ENCODE results near the gene NPIPB2. TPM values are rescaled to one million over a fixed set of nuclear protein-coding genes. Genes with fewer than 3 reads are reported as not detected.

Gene NPIPB2
- total RNA-seq, 1 experiment from 2014 or later = 8.1 TPM

GRCh38 chr16:11907160-11907970 lies 34.5 kb downstream of the NPIPB2 start:
- no peak for DNase-seq (ENCODE audit: extremely low read depth, low read depth)

- no peak for DNase-seq (ENCODE audit: extremely low read depth, low read depth)
Measured at GRCh38 chr16:11903906-11904305, 37.9 kb downstream of the NPIPB2 start.

GRCh38 chr16:11901091-11901490 lies 40.8 kb downstream of the NPIPB2 start:
- DNase-seq (ENCODE audit: extremely low read depth, low read depth) = no peak

GRCh38 chr16:11896486-11897176 lies 45.2 kb downstream of the NPIPB2 start:
- DNase-seq (ENCODE audit: extremely low read depth, low read depth) = no peak

DNA sequence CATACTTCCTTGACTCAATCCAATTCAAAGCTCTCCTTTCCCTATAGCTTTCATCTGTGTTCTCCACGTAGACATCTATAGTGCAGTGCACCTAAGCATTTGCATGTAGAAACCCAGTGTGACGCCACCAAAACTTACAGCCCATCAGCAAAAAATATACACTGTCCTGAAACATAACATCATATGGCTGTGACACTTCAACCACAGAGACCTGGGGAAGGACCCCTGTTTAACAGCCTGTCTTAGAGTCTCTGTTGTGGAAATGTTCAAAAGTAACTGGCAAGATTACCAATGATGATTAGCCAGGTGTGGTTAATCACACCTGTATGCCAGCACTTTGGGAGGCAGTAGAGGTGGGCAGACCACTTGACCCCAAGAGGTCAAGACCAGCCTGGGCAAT lies 48.3 kb downstream of the NPIPB2 start:
- no peak for DNase-seq (ENCODE audit: extremely low read depth, low read depth)

- DNase-seq (ENCODE audit: extremely low read depth, low read depth) = no peak
Measured at GRCh38 chr16:11892761-11893160, 49.1 kb downstream of the NPIPB2 start.

DNA sequence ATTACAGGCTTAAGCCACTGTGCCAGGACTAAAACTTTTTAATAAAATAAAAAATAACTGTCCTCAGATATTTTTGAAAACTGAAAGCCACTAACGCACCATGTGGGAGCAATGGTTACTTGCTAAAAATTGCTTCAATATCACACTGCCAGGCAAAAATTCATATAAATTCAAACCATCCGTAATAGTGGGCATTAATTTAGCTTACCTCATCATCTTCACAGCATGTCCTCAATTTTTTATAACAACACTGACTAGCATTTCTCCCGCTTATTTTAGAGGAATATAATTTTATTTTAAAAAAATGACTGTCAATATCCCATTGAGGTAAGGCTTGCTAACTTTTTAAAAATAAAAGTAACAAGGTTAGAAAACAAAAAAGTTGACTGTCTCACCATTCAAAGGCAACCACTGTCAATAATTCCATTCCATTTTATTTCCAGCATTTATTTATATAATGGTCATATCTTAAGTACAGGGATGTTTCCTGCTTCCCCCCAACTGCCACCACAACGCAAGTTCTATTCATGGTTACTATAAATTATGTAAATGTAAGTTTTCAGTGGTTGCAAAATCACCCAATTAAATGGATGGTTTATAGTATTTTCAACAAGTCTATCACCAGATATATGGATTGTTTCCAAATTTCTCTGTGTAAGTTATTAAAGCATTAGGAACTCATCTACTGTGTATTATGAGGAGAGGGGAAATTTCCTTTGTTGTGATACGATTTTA lies 51.4 kb downstream of the NPIPB2 start:
- DNase-seq (ENCODE audit: extremely low read depth, low read depth) = no peak

- DNase-seq (ENCODE audit: extremely low read depth, low read depth) = no peak
Measured at GRCh38 chr16:11886881-11887280, 55.0 kb downstream of the NPIPB2 start.

DNA sequence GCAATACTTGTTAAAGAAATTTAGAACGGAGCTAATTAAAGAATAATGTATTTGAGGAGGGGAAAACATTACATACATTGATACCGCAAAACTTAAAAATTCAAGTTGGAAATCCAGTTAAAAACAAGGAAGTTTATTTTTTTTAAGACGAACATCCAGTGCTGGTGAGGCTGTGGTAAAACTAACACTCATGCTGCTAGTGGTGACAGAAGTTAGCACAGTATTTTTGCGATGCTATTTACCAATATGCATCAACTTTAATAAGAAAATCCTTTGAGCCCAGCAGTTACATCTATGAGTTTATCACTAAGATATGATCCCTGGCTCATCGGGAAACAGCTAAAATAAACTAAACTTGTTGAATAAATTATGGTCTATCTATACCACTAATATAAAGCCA lies 57.8 kb downstream of the NPIPB2 start:
- DNase-seq (ENCODE audit: extremely low read depth, low read depth) = no peak

- no peak for DNase-seq (ENCODE audit: extremely low read depth, low read depth)
Measured at GRCh38 chr16:11880007-11880406, 61.8 kb downstream of the NPIPB2 start.

- no peak for DNase-seq (ENCODE audit: extremely low read depth, low read depth)
Measured at GRCh38 chr16:11877374-11877773, 64.5 kb downstream of the NPIPB2 start.

Small RNA genes within 50 kb of the gene (small RNA-seq; reads per million reads assigned to genes)
- gene AC007216.5 (0 reads per million in 2 experiments), gene COX6CP1 (0.04 to 0.18 reads per million in 2 experiments), gene UBL5P4 (0 reads per million in 2 experiments)

Other genes starting within 250 kb of the NPIPB2 start
- 30.2 and 32.9 TPM in 2 replicates for gene TXNDC11, start 199.2 kb downstream of the NPIPB2 start, total RNA-seq (2014; rRNA removed; shearing (Covaris generic))
- 19.1 and 20.5 TPM in 2 replicates for gene ZC3H7A, start 144.8 kb downstream of the NPIPB2 start, total RNA-seq (2014; rRNA removed; shearing (Covaris generic))
- gene RSL1D1, start 90.5 kb downstream of the NPIPB2 start, total RNA-seq (2014; rRNA removed; shearing (Covaris generic)) = 445 and 524 TPM in 2 replicates
- gene GSPT1, start 26.1 kb downstream of the NPIPB2 start, total RNA-seq (2014; rRNA removed; shearing (Covaris generic)) = 114 and 120 TPM in 2 replicates
- gene TNFRSF17, start 23.2 kb upstream of the NPIPB2 start, total RNA-seq (2014; rRNA removed; shearing (Covaris generic)) = not detected in 2 replicates
- 3.8 and 4.5 TPM in 2 replicates for gene SNX29, start 34.7 kb upstream of the NPIPB2 start, total RNA-seq (2014; rRNA removed; shearing (Covaris generic))